Glutamatergic neuron (in vitro differentiated cells): Measurements from ENCODE around the gene SAP25. TPM values are rescaled to one million over a fixed set of nuclear protein-coding genes. Genes with fewer than 3 reads are reported as not detected.

Source experiments
- DNase-seq: peaks from one replicate; pipeline ENCODE4 v3.0.0; 2022
- H3K27ac Mint-ChIP-seq: one replicate; pipeline ENCODE4 v1.8.0; 2020; ENCODE audit warnings: mild to moderate bottlenecking, mixed read lengths, inconsistent platforms; ENCODE audit not compliant: unreplicated experiment
- H3K27me3 Mint-ChIP-seq: one replicate; pipeline ENCODE4 v1.8.0; 2020; ENCODE audit warnings: mild to moderate bottlenecking, moderate library complexity, mixed read lengths, inconsistent platforms; ENCODE audit not compliant: unreplicated experiment
- H3K36me3 Mint-ChIP-seq: one replicate; pipeline ENCODE4 v1.8.0; 2020; ENCODE audit warnings: mild to moderate bottlenecking, mixed read lengths, inconsistent platforms; ENCODE audit not compliant: unreplicated experiment
- H3K4me1 Mint-ChIP-seq: one replicate; pipeline ENCODE4 v1.8.0; 2020; ENCODE audit warnings: mild to moderate bottlenecking, low read depth, mixed read lengths, inconsistent platforms; ENCODE audit not compliant: unreplicated experiment
- H3K4me3 Mint-ChIP-seq: one replicate; pipeline ENCODE4 v1.8.0; 2020; ENCODE audit warnings: mild to moderate bottlenecking, mixed read lengths, inconsistent platforms; ENCODE audit not compliant: unreplicated experiment
- H3K9me3 Mint-ChIP-seq: one replicate; pipeline ENCODE4 v1.8.0; 2020; ENCODE audit warnings: mild to moderate bottlenecking, moderate library complexity, mixed read lengths, inconsistent platforms; ENCODE audit not compliant: unreplicated experiment
- CTCF ChIP-seq: fragments of 200-600 bp; sonication (generic); IDR thresholded peaks from one replicate; pipeline ENCODE4 v1.5.0; 2021; ENCODE audit not compliant: partially characterized antibody, unreplicated experiment
- total RNA-seq: library from RNA; stranded (reverse); fragmentation: NEBNext Ultra II Directional; extraction: Animal tissue kit (Norgen Biotek cat#: 25700); gene quantifications from one replicate; pipeline ENCODE4 v1.2.1, GENCODE V29; 2021; ENCODE audit not compliant: unreplicated experiment

SAP25 gene
- total RNA-seq, 1 donor from 2014 or later, result 8.0 TPM

- H3K36me3 Mint-ChIP-seq, result no peaks in the 10 kb centered on the region
- H3K27ac Mint-ChIP-seq, result peak overlapping the region; percentile 46
- peaks cover 5% of the 10 kb centered on the region for H3K27me3 Mint-ChIP-seq
- TF ChIP-seq CTCF, result no peak
- peak overlapping the region; percentile 5 for H3K4me3 Mint-ChIP-seq
- H3K9me3 Mint-ChIP-seq, result peaks cover 4% of the 10 kb centered on the region
- no peak for DNase-seq
- peaks cover 6% of the 10 kb centered on the region for H3K4me1 Mint-ChIP-seq
Observed at GRCh38 chr7:100598425-100598824, 24.7 kb upstream of the SAP25 start.

- Mint-ChIP-seq H3K27me3 (peaks cover 7% of the 10 kb centered on the region), H3K4me1 (peaks cover 4% of the 10 kb centered on the region), H3K27ac (no peak overlapping the region), H3K9me3 (peaks cover 2% of the 10 kb centered on the region), H3K4me3 (no peak overlapping the region), H3K36me3 (no peaks in the 10 kb centered on the region)
- no peak for TF ChIP-seq CTCF
- DNase-seq, result no peak
Observed at GRCh38 chr7:100595188-100595587, 21.5 kb upstream of the SAP25 start.

- no peaks in the 10 kb centered on the region for H3K36me3 Mint-ChIP-seq
- H3K4me3 Mint-ChIP-seq, result no peak overlapping the region
- peaks cover 10% of the 10 kb centered on the region for H3K4me1 Mint-ChIP-seq
- no peak for DNase-seq
- no peak for TF ChIP-seq CTCF
- no peak overlapping the region for H3K27ac Mint-ChIP-seq
- H3K27me3 Mint-ChIP-seq, result peaks cover 7% of the 10 kb centered on the region
- peaks cover 4% of the 10 kb centered on the region for H3K9me3 Mint-ChIP-seq
Observed at GRCh38 chr7:100591596-100591995, 17.9 kb upstream of the SAP25 start.

GRCh38 chr7:100590077-100590737 lies 16.5 kb upstream of the SAP25 start:
- Mint-ChIP-seq H3K36me3 (no peaks in the 10 kb centered on the region), H3K4me1 (peaks cover 10% of the 10 kb centered on the region), H3K27me3 (peaks cover 5% of the 10 kb centered on the region), H3K9me3 (peaks cover 10% of the 10 kb centered on the region), H3K27ac (peak overlapping the region; percentile 3), H3K4me3 (peak overlapping the region; percentile 10)
- no peak for TF ChIP-seq CTCF
- DNase-seq, result no peak

GRCh38 chr7:100589341-100589947 lies 15.7 kb upstream of the SAP25 start:
- Mint-ChIP-seq H3K9me3 (peaks cover 12% of the 10 kb centered on the region), H3K4me3 (no peak overlapping the region), H3K27ac (no peak overlapping the region), H3K36me3 (no peaks in the 10 kb centered on the region), H3K4me1 (peaks cover 10% of the 10 kb centered on the region), H3K27me3 (peaks cover 7% of the 10 kb centered on the region)
- no peak for TF ChIP-seq CTCF
- DNase-seq, result no peak
